CD4-positive, alpha-beta T cell treated with Interleukin-17A for 1 hour (primary cell): ENCODE measurements around the gene KCP.

Source experiments
- DNase-seq: peaks from one replicate; pipeline ENCODE4 v3.0.0-alpha.2; 2020

The KCP gene

DNA sequence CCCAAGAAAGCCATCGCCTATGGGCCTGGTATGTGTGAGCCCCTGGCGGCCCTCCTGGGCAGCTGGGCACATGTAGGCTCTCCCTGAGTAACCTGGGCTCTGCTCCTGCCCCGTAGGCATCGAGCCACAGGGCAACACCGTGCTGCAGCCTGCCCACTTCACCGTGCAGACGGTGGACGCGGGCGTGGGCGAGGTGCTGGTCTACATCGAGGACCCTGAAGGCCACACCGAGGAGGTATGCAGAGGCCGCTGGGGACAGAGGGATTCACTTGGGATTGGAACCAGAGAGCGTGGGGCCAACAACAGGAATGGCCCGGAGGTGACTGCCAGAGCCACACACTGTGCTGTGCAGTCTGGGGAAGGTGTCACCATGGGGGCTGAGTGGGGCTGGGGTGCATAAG, 73.0 kb downstream of the KCP start:
- no peak for DNase-seq

DNA sequence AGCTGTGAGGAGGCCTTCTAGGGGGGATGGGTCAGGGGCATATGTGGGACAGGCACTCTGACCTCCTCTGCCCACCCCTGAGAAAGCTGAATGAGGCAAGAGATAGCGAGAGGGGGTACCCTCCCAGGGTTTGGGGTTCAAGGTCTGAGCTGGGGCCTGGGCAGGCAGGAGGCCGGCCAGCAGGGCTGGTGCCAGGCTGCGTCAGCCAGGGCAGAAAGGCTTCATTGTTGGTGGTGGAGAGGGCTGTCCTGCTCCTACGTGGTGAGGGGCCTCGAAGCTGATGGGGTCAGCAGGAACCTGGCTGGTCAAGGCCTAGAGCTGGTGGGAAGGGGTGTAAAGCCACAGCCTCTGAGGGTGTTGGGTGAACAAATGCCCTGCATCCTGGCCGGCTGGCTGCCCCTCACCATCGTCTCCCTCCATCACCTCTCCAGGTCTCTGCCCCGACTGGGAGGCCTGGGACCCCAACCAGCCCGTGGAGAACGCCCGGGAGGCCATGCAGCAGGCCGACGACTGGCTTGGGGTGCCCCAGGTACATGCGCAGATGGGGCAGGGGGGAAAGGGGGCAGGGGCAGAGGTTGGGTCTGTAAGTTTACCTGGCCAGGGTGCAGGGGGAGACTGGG, 73.7 kb downstream of the KCP start:
- DNase-seq, result no peak

DNA sequence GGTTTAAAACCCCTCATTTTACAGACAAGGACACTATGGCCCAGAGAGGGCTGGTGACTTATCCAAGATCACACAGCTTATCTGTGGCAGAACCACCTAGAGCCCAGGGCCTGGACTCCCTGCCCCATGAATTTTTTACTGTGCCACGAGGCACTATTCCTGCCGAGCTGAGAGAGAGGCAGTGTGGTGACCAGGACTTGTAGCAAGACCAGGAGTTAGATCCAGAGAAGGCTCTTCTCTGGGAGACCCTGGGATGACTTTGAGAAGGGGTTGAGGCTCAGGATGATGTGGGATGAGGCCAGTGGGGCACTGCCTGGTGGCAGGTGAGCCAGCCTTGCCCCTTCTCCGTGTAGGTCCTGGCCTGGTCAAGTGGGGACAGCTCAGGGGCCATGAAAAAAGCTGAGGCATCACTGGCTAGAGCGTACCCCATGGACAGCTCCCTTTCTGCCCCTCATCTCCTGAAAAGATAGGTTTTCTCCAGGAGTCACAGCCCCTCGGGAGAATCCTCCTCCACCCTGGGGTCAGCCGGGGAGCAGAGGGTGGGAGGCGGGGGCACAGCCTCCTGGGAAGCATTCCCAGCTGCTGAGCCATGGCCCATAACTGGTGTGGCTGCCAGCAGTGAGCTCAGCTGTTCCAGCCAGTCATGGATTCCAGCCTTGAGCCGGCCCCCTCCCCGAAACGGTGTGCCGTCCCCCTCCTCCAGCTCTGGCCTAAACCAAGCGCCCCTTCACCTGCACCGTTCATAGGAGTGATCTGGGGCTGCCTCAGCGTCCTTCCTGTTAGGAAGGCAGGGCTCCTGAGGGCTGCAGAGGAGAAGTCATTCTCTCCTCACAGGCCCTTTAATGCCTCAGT, 74.5 kb downstream of the KCP start:
- DNase-seq, result no peak

GRCh38 chr7:128835231-128835751, 75.2 kb downstream of the KCP start:
- no peak for DNase-seq

GRCh38 chr7:128833946-128834325, 76.6 kb downstream of the KCP start:
- no peak for DNase-seq

GRCh38 chr7:128833148-128833945, 77.2 kb downstream of the KCP start:
- DNase-seq, result no peak

- no peak for DNase-seq
These were observed 77.7 kb downstream of the KCP start for GRCh38 chr7:128832880-128833147.

DNA sequence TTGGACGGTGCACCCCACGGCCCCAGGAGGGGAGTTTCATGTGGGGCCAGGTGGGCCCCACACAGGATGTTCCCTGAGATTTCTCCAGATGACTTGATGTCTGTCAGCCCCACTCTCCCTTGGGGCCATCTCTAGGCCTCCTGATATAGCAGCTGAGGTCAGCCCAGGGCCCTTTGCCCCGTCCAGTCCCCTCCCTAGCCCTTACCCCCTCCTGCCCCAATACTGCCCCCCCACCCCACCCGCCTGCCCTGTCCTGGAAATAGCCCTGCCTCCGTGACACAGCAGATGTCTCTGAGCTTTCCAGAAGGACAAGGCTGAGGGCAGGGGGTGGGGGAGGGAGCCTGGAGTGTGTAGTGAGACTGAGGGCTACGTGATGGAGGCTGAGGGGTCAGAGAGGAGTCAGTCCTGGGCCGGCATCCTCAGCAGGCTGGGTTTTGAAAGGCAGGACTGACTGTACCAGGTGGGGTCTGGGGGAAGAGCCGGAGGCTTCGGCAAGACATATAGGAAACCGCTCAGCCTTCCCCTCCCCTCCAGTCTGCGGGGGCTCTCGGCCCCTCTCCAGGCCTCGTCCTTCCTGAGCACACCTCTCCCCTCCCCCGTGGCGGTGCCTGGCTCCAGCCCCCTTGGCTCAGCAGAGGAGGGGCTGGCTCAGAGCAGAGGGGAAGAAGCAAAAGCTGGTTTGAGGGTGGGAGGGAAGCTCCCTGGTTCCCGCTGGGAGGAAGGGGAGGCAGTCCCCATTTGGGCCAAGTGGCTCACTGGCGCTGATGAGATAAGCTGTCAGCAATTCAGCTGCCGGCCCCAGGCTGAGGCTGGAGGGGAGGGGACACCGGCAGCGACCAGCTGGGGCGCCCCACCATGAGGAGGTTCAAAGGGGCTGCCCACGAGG, 78.3 kb downstream of the KCP start:
- DNase-seq, result no peak

DNA sequence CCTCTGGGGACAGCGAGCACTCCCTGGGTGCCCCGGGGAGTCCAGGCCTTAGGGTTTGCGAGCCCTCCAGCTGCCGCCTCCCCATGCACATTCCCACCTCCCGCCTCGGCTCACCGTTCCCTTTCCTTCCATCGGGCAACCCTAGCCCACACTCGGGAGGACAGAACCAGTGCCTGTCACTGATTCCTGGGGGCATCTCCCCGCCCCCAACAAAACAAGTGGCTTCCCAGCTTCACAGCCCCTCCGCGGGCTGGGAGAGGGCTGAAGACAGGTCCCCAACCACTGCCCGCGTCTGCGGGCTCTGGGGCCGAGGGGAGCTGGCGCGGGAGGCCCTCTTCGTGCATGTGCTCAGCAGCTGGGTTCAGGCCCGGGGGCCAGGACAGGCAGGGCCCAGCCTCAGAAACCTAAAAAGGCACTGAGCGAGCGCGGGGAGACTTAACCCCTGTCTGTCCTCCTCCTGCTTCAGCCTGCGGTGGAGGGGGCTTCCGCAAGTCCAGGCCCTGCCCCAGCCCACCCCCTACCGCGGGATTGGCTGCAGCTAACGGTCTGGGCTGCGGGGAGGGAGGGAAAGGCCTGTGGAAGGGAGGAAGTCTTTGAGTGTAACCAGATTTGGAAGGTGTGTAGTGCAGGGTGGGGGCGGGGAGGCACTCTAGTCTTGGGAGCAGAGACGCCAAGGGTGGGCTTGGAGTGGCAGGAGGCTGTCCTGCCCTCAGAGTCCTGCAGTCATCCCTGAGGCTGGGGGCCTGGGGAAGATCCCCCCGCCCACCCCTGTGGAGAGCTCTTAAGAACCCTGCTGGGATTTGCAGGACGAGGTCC, 79.1 kb downstream of the KCP start:
- no peak for DNase-seq

GRCh38 chr7:128830231-128831177, 80.0 kb downstream of the KCP start, which contains the start of gene FLNC:
Gene FLNC, plus strand, starts transcription at chr7:128830406. Its CDS starts 232 bp downstream, at chr7:128830638.
- peak; percentile 24 for DNase-seq

GRCh38 chr7:128829391-128830166, 80.9 kb downstream of the KCP start:
- no peak for DNase-seq

GRCh38 chr7:128827971-128828711, 82.4 kb downstream of the KCP start:
- no peak for DNase-seq

DNA sequence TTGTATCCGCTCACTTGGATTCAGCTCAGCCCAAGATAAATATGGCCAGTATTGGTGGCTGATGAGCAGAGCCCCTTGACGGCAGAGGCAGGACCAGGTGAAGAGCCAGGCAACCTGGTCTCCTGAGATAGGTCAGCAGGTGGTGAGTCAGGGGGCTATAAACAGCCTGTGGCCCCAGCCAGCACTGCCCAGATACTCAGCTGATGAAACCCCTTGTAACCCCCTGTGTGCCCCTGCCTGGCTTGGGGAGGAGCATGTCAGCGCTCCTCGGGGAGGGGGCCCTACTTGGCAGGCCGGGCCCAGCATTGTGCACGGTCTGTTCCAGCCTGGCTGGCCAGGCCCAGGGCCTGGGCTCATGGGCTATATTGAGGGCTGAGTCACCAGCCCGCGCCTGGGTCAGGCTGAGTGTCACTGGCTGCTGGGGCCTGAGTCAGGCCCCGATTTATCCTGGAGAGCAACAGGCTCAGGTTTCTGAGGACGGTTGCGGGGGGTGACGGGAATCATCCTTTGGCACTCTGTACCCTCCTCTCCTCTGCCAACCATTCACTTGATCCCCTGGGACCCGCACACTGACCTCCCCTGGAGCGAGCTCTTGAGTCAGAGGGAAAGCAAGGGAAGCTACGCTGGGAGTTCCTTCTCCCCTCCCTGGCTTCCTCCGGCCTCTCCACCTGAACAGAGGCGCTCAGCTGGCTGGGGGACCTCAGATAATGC, 83.1 kb downstream of the KCP start:
- no peak for DNase-seq

DNA sequence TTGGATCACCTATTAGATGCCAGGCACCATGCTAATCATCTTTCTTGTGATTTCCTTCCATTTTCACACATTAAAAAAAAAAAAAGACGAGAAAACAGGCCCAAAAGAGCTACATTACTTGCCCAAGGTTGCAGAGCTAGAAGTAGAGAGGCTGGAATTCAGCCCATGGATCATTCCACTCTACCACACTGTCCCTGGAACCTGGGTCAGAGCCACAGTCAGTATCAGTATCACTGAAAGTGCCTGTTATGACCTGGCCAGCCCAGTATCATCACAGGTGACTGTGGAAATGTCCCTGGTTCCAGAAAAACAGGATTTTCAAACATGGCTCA, 83.6 kb downstream of the KCP start:
- DNase-seq, result no peak
